HG03520 (cell line): ENCODE measurements around the gene PSPN.

ENCODE experiments used
- ATAC-seq: cut with Tn5 transposase; IDR thresholded peaks from one replicate; pipeline ENCODE4 v1.9.1; 2021; ENCODE audit warnings: mild to moderate bottlenecking, moderate library complexity; ENCODE audit not compliant: unreplicated experiment

The PSPN gene

DNA sequence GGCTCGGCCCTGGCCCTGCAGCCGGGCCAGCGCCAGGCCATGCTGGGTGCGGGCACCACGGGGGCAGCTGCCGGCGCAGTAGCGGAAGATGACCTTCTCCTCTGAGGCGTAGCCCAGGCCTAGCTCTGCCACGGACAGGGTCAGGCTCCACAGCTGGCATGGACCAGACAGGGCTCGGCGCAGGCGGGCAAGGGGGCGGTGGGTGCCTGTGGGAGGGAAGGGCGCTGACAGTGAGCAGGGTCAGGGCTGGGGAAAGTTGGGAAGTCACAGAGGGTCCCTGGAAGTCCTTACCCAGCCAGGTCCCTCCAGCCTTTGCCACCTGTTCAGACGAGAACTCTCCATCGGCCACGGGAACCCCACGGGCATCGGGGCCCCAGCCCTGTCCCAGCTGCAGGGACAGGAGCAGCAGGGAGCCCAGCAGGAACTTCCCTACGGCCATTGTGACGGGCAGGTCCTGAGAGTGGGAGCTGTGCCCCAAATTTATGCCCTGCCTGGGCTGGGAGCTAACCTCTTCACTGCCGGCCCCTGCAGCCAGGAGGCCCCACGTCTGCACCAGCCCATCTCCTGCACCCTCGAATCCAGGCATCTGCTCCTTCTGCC is at the start of gene PSPN:
PSPN (minus strand) TSS at position 523 of the 600 bp plus-strand sequence; CDS start at position 439, 84 bp downstream.
- ATAC-seq: no peak

DNA sequence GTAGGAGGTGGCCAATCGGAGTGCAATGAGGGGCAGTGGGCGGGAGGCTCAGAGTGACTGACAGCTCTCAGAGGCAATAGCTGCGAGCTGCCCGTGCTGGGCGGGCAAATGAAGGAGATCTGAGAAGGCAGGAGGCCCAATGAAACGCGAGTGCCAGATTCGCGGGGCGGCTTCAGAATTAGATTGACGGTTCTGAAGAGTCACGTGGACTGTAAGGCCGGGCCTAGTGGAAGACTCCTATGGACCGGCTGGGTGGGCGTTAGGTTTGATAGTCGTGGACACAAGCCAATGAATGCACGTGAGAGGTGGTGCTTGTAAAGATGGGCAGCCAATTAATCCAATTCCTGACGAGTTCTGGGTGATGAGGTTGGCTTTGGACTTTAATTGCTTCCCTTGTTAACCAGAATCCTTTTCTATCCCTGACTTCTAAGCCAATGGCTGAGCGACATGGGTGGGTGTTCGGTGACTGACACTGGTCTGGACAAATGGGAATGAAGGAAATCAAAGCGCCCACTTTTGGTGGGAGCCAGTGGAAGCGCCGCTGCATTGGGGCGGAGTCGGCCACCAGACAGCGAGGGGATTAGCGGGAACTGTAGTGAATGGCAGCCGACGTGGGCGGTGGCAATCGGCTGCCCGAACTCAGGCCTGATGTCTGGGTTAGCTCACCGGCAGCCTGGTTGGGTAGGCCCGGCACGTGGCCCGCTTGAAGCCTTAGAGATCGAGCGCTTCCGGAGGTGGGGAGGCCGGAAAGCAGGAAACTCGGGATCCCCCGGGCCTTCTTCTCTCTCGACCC is 49.4 kb upstream of the PSPN start:
- peak; percentile 76 for ATAC-seq

- no peak for ATAC-seq
These were observed 48.6 kb upstream of the PSPN start, which contains the start of gene KHSRP for GRCh38 chr19:6424195-6424938. Gene KHSRP, minus strand, starts transcription at chr19:6424811. Its CDS starts 110 bp downstream, at chr19:6424701.

DNA sequence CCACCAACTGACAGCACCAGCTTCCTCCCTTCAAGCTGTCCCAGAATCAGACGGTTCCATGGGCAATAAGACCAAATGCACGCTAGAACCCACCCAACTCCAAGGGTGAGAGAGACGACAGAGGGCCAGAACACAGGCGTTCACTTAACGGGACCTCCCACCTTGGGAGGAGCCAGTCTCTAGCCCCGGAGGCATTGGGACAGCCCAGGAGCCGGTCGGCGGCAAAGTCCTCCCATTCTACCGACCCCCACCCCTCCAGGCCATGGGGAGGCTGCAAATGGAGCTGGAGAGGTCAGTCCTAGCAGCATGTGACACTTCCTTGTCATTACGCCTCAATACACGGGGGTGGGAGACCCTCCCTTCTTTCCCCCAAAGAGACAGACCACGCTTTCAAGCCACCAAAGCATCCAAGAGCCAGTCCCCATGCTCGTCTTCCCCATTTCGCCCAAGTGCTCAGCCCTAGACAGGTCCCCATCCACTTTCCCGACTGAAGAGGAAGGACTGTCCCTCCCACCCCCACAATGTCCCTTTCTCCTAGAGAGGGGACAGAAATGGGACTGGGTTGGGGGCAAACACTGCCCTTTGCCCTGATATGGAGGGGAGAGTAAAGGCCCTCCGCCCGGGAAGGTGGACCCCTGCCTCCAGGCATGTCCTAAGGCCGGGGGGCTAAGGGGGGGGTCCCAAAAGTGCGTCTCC is 47.9 kb upstream of the PSPN start:
- ATAC-seq: no peak

- ATAC-seq: no peak
These were observed 45.6 kb upstream of the PSPN start for GRCh38 chr19:6421075-6422014.

DNA sequence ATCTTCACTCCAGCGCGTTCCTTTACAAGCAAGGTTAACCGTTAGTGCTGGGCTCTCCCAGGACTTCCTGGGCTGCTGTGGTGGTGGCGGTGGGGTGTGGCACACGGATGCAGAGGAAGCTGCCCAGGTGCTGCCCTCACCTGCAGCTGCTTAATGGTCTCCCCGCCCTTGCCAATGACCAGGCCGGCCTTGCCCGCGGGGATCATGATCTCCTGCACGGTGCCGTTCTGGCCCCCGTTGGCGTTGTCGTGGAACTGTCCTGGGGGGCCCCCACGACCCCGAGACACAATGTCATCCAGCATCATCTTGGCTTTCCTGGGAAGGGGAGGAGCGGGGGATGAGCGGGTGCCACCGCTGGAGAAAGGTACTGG is 42.8 kb upstream of the PSPN start:
- ATAC-seq: no peak

GRCh38 chr19:6417713-6418561 is 42.2 kb upstream of the PSPN start:
- ATAC-seq: no peak

DNA sequence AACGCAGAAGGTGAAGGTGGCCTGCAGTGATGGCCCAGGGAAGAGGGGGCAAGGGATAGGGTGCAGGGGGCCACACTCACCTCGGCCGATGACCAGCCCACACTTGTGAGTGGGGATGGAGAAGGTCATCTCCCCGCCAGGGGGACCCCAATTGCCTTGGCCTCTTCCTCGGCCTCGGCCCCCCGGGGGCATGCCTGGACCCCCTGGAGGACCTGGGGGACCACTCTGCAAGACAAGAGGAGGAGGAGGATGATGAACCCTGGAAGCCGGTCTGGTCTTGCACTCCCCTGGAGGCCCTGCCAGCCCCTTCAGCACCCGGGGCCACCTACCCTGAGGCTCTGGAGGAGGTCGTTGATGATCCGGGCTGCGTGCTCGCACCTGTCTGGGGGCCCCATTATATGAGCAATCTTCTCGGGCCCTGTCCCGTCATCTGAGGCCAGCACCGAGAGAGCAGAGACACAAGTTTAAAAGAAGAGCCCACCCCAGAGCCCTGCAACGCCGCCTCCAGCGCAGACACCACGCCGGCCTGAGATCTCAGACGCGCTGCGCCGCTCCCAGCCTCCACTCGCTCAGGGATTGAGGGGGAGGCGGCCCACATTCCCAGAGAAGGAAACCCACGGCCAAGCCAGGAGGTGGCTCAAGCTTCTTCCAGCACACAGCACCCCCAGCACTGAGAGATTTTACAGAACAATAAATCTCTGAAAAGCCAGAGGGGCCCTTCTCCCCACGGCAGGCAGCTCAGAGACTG is 41.1 kb upstream of the PSPN start:
- no peak for ATAC-seq

DNA sequence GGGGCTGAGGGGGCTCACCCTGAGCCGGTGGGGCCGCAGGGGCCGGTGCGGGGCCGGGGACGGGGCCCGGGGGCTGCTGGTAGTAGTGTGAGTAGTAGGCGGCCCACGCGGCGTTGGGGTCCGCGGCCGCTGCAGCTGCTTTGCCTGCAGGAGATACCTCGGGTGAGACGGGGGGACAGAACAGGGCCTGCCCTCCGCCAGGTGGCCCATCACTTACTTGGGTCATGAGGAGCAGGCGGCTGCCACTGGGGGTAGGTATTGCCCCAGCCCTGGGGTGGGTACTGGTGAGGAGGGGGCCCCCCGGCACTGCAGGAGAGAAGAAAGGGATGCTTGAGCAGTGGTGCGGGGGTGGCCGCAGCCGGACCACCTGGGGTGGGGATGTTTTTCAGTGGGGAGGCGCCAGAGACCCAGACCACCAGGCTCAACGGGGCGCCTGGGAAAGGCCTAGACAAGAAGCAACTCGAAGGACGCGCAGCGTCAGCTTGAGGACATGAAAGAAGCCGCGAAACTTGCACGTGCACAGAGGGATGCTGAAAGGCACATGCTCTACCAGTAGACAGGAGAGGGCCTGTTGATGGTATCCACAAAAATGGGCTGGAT is 40.0 kb upstream of the PSPN start:
- no peak for ATAC-seq

GRCh38 chr19:6414793-6415590 is 39.3 kb upstream of the PSPN start:
- no peak for ATAC-seq

GRCh38 chr19:6413721-6414643 is 38.2 kb upstream of the PSPN start:
- ATAC-seq: no peak

DNA sequence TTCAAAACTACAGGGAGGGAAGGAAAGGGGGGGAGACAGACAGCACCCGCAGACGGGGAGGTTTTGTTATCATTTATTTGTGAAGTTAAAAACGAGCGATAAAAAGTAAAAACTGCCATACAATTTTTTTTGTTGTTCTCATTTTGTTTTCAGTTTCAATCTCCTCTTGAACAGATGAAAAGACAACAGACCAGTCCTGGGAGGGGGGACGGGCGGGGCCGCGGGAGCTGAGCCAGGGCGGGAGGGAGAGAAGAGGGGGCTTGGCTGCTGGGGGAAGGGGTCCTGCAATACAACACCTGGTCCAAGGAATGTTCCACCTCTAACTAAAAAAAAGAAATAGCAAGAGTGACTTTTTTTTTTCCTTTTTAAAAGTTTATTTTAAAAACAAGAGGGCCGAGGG is 37.6 kb upstream of the PSPN start:
- no peak for ATAC-seq

GRCh38 chr19:6412447-6413091 is 36.8 kb upstream of the PSPN start:
- no peak for ATAC-seq

DNA sequence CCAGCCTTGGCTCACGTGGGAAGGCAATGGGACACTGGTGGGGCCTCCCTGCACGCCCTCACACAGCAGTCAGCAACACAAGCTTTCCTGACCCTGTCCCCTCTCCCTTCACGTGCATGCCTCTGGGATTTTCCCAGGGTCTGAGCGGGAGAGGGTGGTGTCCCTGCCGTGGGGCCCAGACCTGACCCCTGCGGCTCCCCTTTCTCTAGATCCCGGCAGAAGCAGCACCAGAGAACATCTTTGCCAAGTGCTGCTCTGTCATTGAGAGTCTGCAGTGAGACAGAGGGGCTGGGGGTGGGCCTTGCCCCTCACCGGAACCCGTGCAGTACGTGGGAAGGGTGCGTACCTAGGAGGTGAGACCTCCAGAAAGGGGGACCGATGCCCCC is 36.3 kb upstream of the PSPN start:
- no peak for ATAC-seq

DNA sequence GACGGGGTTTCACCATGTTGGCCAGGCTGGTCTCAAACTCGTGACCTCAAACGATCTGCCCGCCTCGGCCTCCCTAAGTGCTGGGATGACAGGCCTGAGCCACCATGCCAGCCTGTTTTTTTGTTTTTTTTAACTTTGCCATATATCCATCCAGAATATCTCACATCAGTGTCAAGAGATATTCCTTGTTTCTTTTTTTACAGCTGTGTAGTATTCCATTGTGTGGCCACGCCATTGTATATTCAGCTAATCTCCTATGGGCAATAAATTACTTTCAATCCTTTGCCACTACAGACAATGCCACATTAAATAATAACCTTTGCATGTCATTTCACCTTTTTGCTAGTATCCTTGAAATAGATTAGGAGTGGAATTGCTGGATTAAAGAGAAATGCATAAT is 33.6 kb upstream of the PSPN start:
- ATAC-seq: no peak

GRCh38 chr19:6406401-6406800 is 30.7 kb upstream of the PSPN start:
- no peak for ATAC-seq
